GM12878 (cell line): Measurements from ENCODE around the gene NAA20. TPM values are rescaled to one million over a fixed set of nuclear protein-coding genes. Genes with fewer than 3 reads are reported as not detected.

Source experiments
- ATAC-seq: fragments of 200-7000 bp; cut with Tn5 transposase; 3 replicates; pipeline ENCODE4 v1.9.1; 2020; ENCODE audit warnings: mild to moderate bottlenecking, moderate library complexity
- BruUV-seq: library from RNA; stranded (reverse); fragments of 400-500 nt; replicated peaks from 2 replicates; lab custom pipeline; 2021; lab: Mats Ljungman, UMichigan
- CTCF ChIA-PET: fragments of 300-600 bp; sonication (Branson Sonifier 250); formaldehyde crosslinking; extraction: SDS; loops from one replicate; lab custom pipeline; 2021; ENCODE audit warnings: inconsistent platforms; lab: Yijun Ruan, JAX
- POLR2A ChIA-PET: fragments of 350-600 bp; formaldehyde crosslinking; extraction: SDS; loops from one replicate; lab custom pipeline; 2021; ENCODE audit warnings: inconsistent platforms; lab: Charles Lee
- RAD21 ChIA-PET: fragments of 300-600 bp; sonication (Branson Sonifier 250); formaldehyde crosslinking; loops from one replicate; lab custom pipeline; 2023; ENCODE audit warnings: antibody characterized with exemption; ENCODE audit not compliant: unreplicated experiment; lab: Charles Lee
- SMC1A ChIA-PET: fragments of 300-600 bp; sonication (Branson Sonifier 250); formaldehyde crosslinking; loops from one replicate; lab custom pipeline; 2023; ENCODE audit not compliant: unreplicated experiment, uncharacterized antibody; lab: Charles Lee
- DNase-seq: peaks from one replicate; pipeline ENCODE4 v3.0.0-alpha.2; 2011; ENCODE audit warnings: low read depth, low spot score
- FAIRE-seq: peaks from 3 replicates; lab custom pipeline; 2011; peaks lifted over from hg19 to GRCh38; lab: Jason Lieb, UNC
- H2AFZ ChIP-seq: 2 replicates; pipeline ENCODE4 v1.6.0; 2011; ENCODE audit warnings: low read depth, low read length, control low read depth; ENCODE audit not compliant: control insufficient read depth
- H3K27ac ChIP-seq: 2 replicates; pipeline ENCODE4 v1.5.1; 2011; ENCODE audit warnings: control low read depth; ENCODE audit not compliant: control insufficient read depth, insufficient read depth
- H3K27me3 ChIP-seq, 2 experiments: replicated peaks in 1 of 2; 2 replicates each; pipeline versions ENCODE4 v1.6.0 to v1.6.1; 2011; ENCODE audit warnings: low read length in 1 of 2; ENCODE audit not compliant: control insufficient read depth in 2 of 2, insufficient read depth in 2 of 2
- H3K36me3 ChIP-seq, 2 experiments: 2 replicates each; pipeline ENCODE4 v1.5.1; 2011; ENCODE audit warnings: low read length in 1 of 2; ENCODE audit not compliant: control insufficient read depth in 2 of 2, insufficient read depth in 2 of 2
- H3K4me1 ChIP-seq: 2 replicates; pipeline ENCODE4 v1.6.1; 2011; ENCODE audit warnings: mild to moderate bottlenecking, low read length, moderate library complexity, mixed read lengths; ENCODE audit not compliant: control insufficient read depth, insufficient read depth
- H3K4me2 ChIP-seq: 2 replicates; pipeline ENCODE4 v1.6.0; 2011; ENCODE audit warnings: control low read depth; ENCODE audit not compliant: control insufficient read depth, insufficient read depth
- H3K4me3 ChIP-seq: fragments of 200-600 bp; sonication (generic); 2 replicates; pipeline ENCODE4 v1.5.1; 2016
- H3K79me2 ChIP-seq: 2 replicates; pipeline ENCODE4 v1.6.0; 2011; ENCODE audit warnings: low read length; ENCODE audit not compliant: control insufficient read depth, insufficient read depth
- H3K9ac ChIP-seq: 2 replicates; pipeline ENCODE4 v1.8.0; 2011; ENCODE audit warnings: low read length, control low read depth, mixed read lengths; ENCODE audit not compliant: control insufficient read depth, insufficient read depth
- H3K9me3 ChIP-seq: replicated peaks from 3 replicates; pipeline ENCODE4 v1.5.1; 2011; ENCODE audit warnings: mild to moderate bottlenecking, low read length; ENCODE audit not compliant: control insufficient read depth, insufficient read depth
- H4K20me1 ChIP-seq: 2 replicates; pipeline ENCODE4 v1.6.0; 2011; ENCODE audit not compliant: control insufficient read depth, insufficient read depth
- CBX3 ChIP-seq: fragments of 200-600 bp; sonication (generic); IDR thresholded peaks from 2 replicates; pipeline ENCODE4 v1.6.1; 2016; ENCODE audit warnings: low read depth, borderline replicate concordance
- DPF2 ChIP-seq: fragments of 450-650 bp; IDR thresholded peaks from 2 replicates; pipeline ENCODE4 v1.6.1; 2017; ENCODE audit warnings: mild to moderate bottlenecking
- FOS ChIP-seq: IDR thresholded peaks from 3 replicates; pipeline ENCODE4 v1.6.1; 2011; ENCODE audit warnings: borderline replicate concordance; ENCODE audit not compliant: insufficient read length; ENCODE audit errors: extremely low read depth
- IRF4 ChIP-seq: IDR thresholded peaks from 2 replicates; pipeline ENCODE4 v1.6.1; 2011; ENCODE audit warnings: low read depth, low read length
- IRF5 ChIP-seq: fragments of 450-650 bp; IDR thresholded peaks from 2 replicates; pipeline ENCODE4 v1.6.1; 2017; ENCODE audit warnings: borderline replicate concordance
- MYC ChIP-seq: IDR thresholded peaks from 2 replicates; pipeline ENCODE4 v1.6.1; 2011; ENCODE audit warnings: mild to moderate bottlenecking, low read length, moderate library complexity, inconsistent platforms; ENCODE audit not compliant: insufficient read depth, insufficient replicate concordance, insufficient read length, severe bottlenecking
- NR2F1 ChIP-seq: fragments of 450-650 bp; conservative IDR thresholded peaks from 2 replicates; pipeline ENCODE4 v1.6.1; 2017; ENCODE audit warnings: mild to moderate bottlenecking
- POLR2AphosphoS5 ChIP-seq: IDR thresholded peaks from 2 replicates; pipeline ENCODE4 v1.6.1; 2011; ENCODE audit warnings: mild to moderate bottlenecking, low read length, inconsistent platforms
- RFX5 ChIP-seq: IDR thresholded peaks from 2 replicates; pipeline ENCODE4 v1.6.1; 2011; ENCODE audit warnings: low read depth, low read length, improper control_type of control experiment
- WGBS: methylation state at CpG from one replicate; pipeline ENCODE4 v1.1.6; 2016; ENCODE audit warnings: low lambda C conversion rate; ENCODE audit not compliant: insufficient replicate concordance, insufficient coverage; ENCODE audit errors: missing lambda C conversion rate; 5-methylcytosine and 5-hydroxymethylcytosine counted together
- in situ Hi-C: fragments of 300-500 bp; cut with MboI; formaldehyde crosslinking; loops from 9 replicates; pipeline ENCODE4 v1.14.3; 2018; ENCODE audit warnings: mixed read lengths
- intact Hi-C: fragments of 100-400 bp; cut with micrococcal nuclease; formaldehyde crosslinking; loops from one replicate; pipeline ENCODE4 v1.14.2; 2022; ENCODE audit not compliant: unreplicated experiment
- polyA plus RNA-seq, 11 experiments: library from polyadenylated mRNA; depleted of rRNA in 4 of 11; unstranded in 6 of 11; stranded (reverse) in 5 of 11; fragments of >200 nt; fragmentation: Nextera tagmentation in 4 of 11; fragmentation: Illumina TruSeq in 1 of 11; extraction: Ambion mirVana in 4 of 11; extraction: Trizol in 1 of 11; gene quantifications; 1 replicate in 1 of 11; 2 replicates in 10 of 11; pipeline versions ENCODE4 v1.2.1 to v1.2.3, GENCODE V29; 2011 to 2016; ENCODE audit warnings: inconsistent platforms in 2 of 11, missing spikeins in 2 of 11, low read depth in 1 of 11
- total RNA-seq, 4 experiments: library from RNA; depleted of rRNA in 3 of 4; stranded (reverse); fragments of >200 nt in 3 of 4; fragmentation: Illumina TruSeq in 1 of 4; extraction: Trizol in 1 of 4; gene quantifications; 2 replicates each; pipeline versions ENCODE4 v1.2.1 to v1.2.3, GENCODE V29; 2013 to 2021
- TF ChIP-seq, protein P1 (sequence below): fragments of 450-650 bp; IDR thresholded peaks from 2 replicates; pipeline ENCODE4 v1.6.1; 2017; ENCODE audit warnings: mild to moderate bottlenecking, moderate library complexity

NAA20 gene
- total and polyA plus RNA-seq, 10 of the 15 experiments (the other 5 are each of a cell fraction or from before 2014, with no cell fraction given) = 48.3 to 366 (median 89.1) TPM

DNA sequence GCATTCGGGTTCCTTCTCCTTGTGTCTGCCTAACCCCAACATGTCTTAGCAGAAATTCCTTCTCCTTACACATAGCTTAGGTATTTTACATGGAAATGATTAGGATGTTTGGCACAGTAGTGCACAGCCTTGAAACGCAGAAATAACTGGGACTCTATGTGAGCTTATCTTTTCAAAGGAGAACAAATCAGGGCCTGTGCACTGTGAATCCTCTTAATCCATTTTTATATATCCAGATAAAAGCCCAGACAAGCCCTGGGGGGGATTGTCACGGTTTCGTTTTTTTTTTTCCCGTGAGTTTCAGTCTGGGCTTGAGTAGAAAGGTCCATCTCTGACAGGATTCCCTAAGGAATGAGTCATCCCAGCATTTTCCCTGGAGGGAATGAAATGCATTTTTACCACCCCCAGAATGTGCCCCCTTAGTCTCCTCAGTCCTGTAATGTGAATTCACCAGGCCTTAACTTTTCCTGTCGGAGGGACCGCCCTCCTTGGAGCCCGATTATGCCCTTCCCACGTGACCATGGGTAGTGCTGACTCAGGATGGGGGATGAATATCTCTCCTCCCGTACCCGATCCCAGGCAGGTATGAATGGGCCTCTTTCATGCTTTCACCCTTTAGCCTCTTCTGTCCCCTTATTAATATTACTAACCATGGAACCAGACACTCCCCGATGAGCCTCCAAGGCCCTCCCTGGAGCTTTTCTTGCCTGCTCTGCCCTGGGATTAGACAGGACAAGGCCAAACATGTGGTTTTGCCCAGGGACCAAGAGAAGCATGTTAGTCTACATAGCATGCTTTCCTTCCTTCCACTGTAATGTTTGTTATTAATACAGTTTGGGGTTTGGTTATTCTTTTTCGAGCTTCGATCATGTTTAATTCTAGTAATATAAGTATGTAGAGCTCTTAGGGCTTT, 23.9 kb upstream of the NAA20 start (continued):
- TF ChIP-seq IRF5 = no peak
- TF ChIP-seq, all 136 proteins: peak for 0

GRCh38 chr20:19993958-19994669, 23.0 kb upstream of the NAA20 start:
- ChIA-PET CTCF (interaction anchor here (0.6 to 7.5 kb wide), 26 partner anchors 10 to 1579 kb away, joined by 3 to 77 read pairs (median 6); no protein-coding TSS in a partner anchor), SMC1A (interaction anchor here (0.8 to 6.4 kb wide), 23 partner anchors 11 to 300 kb away, joined by 3 to 67 read pairs (median 5); no protein-coding TSS in a partner anchor), POLR2A (interaction anchor here (0.6 to 1.4 kb wide), 5 partner anchors 17 to 305 kb away, joined by 3 to 6 read pairs (median 4); no protein-coding TSS in a partner anchor), RAD21 (interaction anchor here (0.7 to 4.1 kb wide), 13 partner anchors 57 to 321 kb away, joined by 3 to 42 read pairs (median 5); no protein-coding TSS in a partner anchor)
- Histone ChIP-seq H3K36me3 (no peaks in the 10 kb centered on the region), H3K4me1 (no peaks in the 10 kb centered on the region), H4K20me1 (no peaks in the 10 kb centered on the region), H3K4me3 (no peak overlapping the region), H3K79me2 (no peaks in the 10 kb centered on the region), H2AFZ (no peak overlapping the region), H3K4me2 (no peak overlapping the region), H3K27ac (no peak overlapping the region), H3K9ac (no peak overlapping the region), H3K9me3 (no peaks in the 10 kb centered on the region), H3K27me3 (no peaks in the 10 kb centered on the region; a peak in 1 of 4 replicates)
- 45% methylated on average over 12 of the region's 12 CpGs for WGBS
- in situ Hi-C loops = no loop called here
- no peak for ATAC-seq
- DNase-seq = no peak
- FAIRE-seq = no peak
- intact Hi-C loops = no loop called here
- no TSS peak for BruUV-seq
- TF ChIP-seq IRF4 (no peak), NR2F1 (no peak), RFX5 (no peak), DPF2 (no peak), CBX3 (no peak), MYC (no peak), FOS (no peak), POLR2AphosphoS5 (no peak)
- TF ChIP-seq, protein P1, sequence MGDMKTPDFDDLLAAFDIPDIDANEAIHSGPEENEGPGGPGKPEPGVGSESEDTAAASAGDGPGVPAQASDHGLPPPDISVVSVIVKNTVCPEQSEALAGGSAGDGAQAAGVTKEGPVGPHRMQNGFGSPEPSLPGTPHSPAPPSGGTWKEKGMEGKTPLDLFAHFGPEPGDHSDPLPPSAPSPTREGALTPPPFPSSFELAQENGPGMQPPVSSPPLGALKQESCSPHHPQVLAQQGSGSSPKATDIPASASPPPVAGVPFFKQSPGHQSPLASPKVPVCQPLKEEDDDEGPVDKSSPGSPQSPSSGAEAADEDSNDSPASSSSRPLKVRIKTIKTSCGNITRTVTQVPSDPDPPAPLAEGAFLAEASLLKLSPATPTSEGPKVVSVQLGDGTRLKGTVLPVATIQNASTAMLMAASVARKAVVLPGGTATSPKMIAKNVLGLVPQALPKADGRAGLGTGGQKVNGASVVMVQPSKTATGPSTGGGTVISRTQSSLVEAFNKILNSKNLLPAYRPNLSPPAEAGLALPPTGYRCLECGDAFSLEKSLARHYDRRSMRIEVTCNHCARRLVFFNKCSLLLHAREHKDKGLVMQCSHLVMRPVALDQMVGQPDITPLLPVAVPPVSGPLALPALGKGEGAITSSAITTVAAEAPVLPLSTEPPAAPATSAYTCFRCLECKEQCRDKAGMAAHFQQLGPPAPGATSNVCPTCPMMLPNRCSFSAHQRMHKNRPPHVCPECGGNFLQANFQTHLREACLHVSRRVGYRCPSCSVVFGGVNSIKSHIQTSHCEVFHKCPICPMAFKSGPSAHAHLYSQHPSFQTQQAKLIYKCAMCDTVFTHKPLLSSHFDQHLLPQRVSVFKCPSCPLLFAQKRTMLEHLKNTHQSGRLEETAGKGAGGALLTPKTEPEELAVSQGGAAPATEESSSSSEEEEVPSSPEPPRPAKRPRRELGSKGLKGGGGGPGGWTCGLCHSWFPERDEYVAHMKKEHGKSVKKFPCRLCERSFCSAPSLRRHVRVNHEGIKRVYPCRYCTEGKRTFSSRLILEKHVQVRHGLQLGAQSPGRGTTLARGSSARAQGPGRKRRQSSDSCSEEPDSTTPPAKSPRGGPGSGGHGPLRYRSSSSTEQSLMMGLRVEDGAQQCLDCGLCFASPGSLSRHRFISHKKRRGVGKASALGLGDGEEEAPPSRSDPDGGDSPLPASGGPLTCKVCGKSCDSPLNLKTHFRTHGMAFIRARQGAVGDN = no peak
